GM12872 (cell line): ENCODE results near the gene JOSD1.
A peak's percentile ranks its signal among the peaks of the same experiment; 100 is the strongest.

Experiments used
- TF ChIP-seq, protein P1 (sequence below): IDR thresholded peaks from 3 replicates; pipeline ENCODE4 v1.5.1; 2011; ENCODE audit warnings: low read depth, mild to moderate bottlenecking, low read length, moderate library complexity; ENCODE audit not compliant: insufficient read depth

JOSD1 gene

DNA sequence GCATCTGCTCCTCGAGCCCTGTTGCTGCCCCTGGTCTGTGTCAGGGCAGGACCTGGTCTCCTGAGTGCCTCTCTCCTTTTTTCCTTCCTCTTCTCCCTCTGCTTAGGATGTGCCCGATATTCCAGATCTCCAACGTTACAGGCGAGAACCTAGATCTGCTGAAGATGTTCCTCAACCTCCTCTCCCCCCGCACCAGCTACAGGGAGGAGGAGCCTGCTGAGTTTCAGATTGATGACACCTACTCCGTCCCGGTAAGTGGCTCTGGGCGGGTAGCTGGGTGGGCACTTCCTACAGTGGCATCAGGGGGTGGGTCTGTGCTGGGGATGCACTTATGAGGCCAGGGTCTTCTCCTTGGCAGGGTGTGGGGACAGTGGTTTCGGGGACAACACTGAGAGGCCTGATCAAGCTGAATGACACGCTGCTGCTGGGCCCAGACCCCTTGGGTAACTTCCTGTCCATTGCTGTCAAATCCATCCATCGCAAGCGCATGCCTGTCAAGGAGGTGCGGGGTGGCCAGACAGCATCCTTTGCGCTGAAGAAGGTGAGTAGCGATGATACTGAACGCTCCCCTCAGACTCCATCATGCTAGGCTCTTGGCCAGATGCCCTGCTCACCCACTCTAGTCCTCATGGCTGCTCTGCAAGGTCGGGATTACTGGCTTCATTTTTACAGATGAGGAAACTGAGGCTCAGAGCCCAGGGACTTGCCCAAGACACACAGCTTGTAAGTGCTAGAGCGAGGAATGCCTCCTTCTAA, 25.3 kb upstream of the JOSD1 start:
- TF ChIP-seq, protein P1, sequence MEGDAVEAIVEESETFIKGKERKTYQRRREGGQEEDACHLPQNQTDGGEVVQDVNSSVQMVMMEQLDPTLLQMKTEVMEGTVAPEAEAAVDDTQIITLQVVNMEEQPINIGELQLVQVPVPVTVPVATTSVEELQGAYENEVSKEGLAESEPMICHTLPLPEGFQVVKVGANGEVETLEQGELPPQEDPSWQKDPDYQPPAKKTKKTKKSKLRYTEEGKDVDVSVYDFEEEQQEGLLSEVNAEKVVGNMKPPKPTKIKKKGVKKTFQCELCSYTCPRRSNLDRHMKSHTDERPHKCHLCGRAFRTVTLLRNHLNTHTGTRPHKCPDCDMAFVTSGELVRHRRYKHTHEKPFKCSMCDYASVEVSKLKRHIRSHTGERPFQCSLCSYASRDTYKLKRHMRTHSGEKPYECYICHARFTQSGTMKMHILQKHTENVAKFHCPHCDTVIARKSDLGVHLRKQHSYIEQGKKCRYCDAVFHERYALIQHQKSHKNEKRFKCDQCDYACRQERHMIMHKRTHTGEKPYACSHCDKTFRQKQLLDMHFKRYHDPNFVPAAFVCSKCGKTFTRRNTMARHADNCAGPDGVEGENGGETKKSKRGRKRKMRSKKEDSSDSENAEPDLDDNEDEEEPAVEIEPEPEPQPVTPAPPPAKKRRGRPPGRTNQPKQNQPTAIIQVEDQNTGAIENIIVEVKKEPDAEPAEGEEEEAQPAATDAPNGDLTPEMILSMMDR = no peak

- TF ChIP-seq, protein P1 = peak; percentile 63
Measured at GRCh38 chr22:38724926-38725571, 24.3 kb upstream of the JOSD1 start.

- TF ChIP-seq, protein P1 = no peak
Measured at GRCh38 chr22:38724176-38724575, 23.4 kb upstream of the JOSD1 start.

DNA sequence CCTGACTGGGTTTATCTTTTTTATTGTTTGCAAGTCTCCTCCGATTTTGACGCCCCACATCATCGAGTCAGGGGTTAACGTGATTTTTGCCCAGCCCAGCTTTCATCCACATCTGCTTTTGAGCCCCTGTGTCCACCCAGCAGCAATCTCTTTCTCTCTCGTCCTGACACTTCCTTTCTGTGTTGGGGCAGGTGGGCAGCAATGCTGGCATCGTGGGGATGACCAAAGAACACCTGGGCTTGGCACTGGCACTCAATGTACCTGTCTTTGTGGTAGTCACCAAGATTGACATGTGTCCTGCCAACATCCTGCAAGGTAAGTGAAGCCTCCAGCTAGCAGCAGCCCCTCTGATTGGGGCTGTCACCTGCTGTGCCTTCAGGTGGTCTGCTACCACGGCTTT, 20.8 kb upstream of the JOSD1 start:
- TF ChIP-seq, protein P1 = no peak

DNA sequence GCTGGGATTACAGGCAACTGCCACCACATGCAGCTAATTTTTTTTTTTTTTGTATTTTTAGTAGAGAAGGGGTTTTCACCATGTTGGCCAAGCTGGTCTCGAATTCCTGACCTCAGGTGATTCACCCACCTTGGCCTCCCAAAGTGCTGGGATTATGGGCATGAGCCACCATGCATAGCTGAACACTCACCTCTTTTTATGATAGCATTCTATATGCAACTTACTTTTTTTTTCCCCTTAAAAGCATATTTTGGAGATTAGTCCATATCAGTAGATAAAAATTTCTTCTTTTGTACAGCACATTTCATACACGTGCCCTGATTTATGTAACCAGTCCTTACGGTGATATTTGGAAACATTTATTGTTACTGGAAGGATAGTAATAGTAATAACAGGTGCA, 19.6 kb upstream of the JOSD1 start:
- TF ChIP-seq, protein P1 = no peak

- TF ChIP-seq, protein P1 = no peak
Measured at GRCh38 chr22:38719196-38719595, 18.5 kb upstream of the JOSD1 start.

GRCh38 chr22:38718414-38718813, 17.7 kb upstream of the JOSD1 start:
- TF ChIP-seq, protein P1 = peak; percentile 18; the same call in 1 of the 3 replicates
